Smooth muscle cell of the pulmonary artery (primary cell): ENCODE data around the gene TP53I3. TPM values are rescaled to one million over a fixed set of nuclear protein-coding genes. Genes with fewer than 3 reads are reported as not detected.

Experiments used
- total RNA-seq: library from RNA; depleted of rRNA; stranded (reverse); fragments of >200 nt; gene quantifications from 2 replicates; pipeline ENCODE4 v1.2.3, GENCODE V29; 2014

Gene TP53I3
- 16.8 and 25.8 TPM in 2 replicates for total RNA-seq

GRCh38 chr2:24084386-24085199 is at the start of gene TP53I3:
TP53I3 (minus strand) TSS chr2:24084834; CDS start chr2:24084326, 508 bp downstream.

GRCh38 chr2:24123195-24123921 is 38.7 kb upstream of the TP53I3 start, which contains the start of the genes FAM228B and PFN4:
FAM228B (plus strand) TSS chr2:24123469; CDS start chr2:24124362, 893 bp downstream.
PFN4 (minus strand) TSS chr2:24123334; CDS start chr2:24122535, 799 bp downstream.

GRCh38 chr2:24075915-24076848 is 8.5 kb downstream of the TP53I3 start, which contains the start of gene SF3B6:
SF3B6 (minus strand) TSS chr2:24076326; CDS start chr2:24076229, 97 bp downstream.

GRCh38 chr2:24049485-24050021 is 35.1 kb downstream of the TP53I3 start, which contains the start of gene FKBP1B:
FKBP1B (plus strand) TSS chr2:24049741; CDS start chr2:24049850, 109 bp downstream.

GRCh38 chr2:24046930-24047702 is 37.5 kb downstream of the TP53I3 start, which contains the start of gene WDCP:
WDCP (minus strand) TSS chr2:24047391; CDS start chr2:24039494, 7,897 bp downstream.

Other genes with a start within 250 kb of the TP53I3 start
- 8.5 and 10.7 TPM in 2 replicates for gene ATAD2B, start 157.7 kb downstream of the TP53I3 start, total RNA-seq
- gene UBXN2A, start 144.4 kb downstream of the TP53I3 start, total RNA-seq: 9.5 and 12.4 TPM in 2 replicates
- gene MFSD2B, start 74.7 kb downstream of the TP53I3 start, total RNA-seq: 0.03 and 0.13 TPM in 2 replicates
- gene WDCP, start 37.4 kb downstream of the TP53I3 start, total RNA-seq: 10.2 and 11.3 TPM in 2 replicates
- 6.8 and 7.9 TPM in 2 replicates for gene FKBP1B, start 35.1 kb downstream of the TP53I3 start, total RNA-seq
- 81.3 and 105 TPM in 2 replicates for gene SF3B6, start 8.5 kb downstream of the TP53I3 start, total RNA-seq
- 0.17 and 0.39 TPM in 2 replicates for gene PFN4, start 38.5 kb upstream of the TP53I3 start, total RNA-seq
- 8.3 and 9.0 TPM in 2 replicates for gene FAM228B, start 38.6 kb upstream of the TP53I3 start, total RNA-seq
- gene FAM228A, start 90.2 kb upstream of the TP53I3 start, total RNA-seq: 0.72 and 3.2 TPM in 2 replicates